Fibroblast of lung (primary cell): ENCODE results near the gene BIRC7. TPM values are rescaled to one million over a fixed set of nuclear protein-coding genes. Genes with fewer than 3 reads are reported as not detected.

Experiments
- DNase-seq, 2 donors: peaks; one replicate each; pipeline versions ENCODE4 v3.0.0 to v3.0.0-alpha.2; 2010; ENCODE audit warnings: low read depth in 2 of 2
- H2AFZ ChIP-seq: 2 replicates; pipeline ENCODE4 v1.5.1; 2012; ENCODE audit warnings: low read length, control low read depth, inconsistent platforms
- H3K27ac ChIP-seq: 2 replicates; pipeline ENCODE4 v1.5.1; 2011; ENCODE audit warnings: low read length, control low read depth; ENCODE audit not compliant: insufficient read depth
- H3K27me3 ChIP-seq: 2 replicates; pipeline ENCODE4 v1.5.1; 2011; ENCODE audit warnings: mild to moderate bottlenecking, low read length; ENCODE audit not compliant: control insufficient read depth, insufficient read depth
- H3K36me3 ChIP-seq: 2 replicates; pipeline ENCODE4 v1.5.1; 2011; ENCODE audit warnings: low read length; ENCODE audit not compliant: control insufficient read depth, insufficient read depth
- H3K4me1 ChIP-seq: 2 replicates; pipeline ENCODE4 v1.5.1; 2011; ENCODE audit warnings: low read length; ENCODE audit not compliant: control insufficient read depth, insufficient read depth; ENCODE audit errors: extremely low read depth
- H3K4me2 ChIP-seq: 2 replicates; pipeline ENCODE4 v1.5.1; 2011; ENCODE audit warnings: low read length, control low read depth; ENCODE audit not compliant: insufficient read depth; ENCODE audit errors: extremely low read depth
- H3K4me3 ChIP-seq, 4 experiments: fragments of 200-600 bp in 1 of 4; sonication (generic) in 1 of 4; replicated peaks in 1 of 4; 2 replicates each; pipeline ENCODE4 v1.5.1; 2011 to 2016; ENCODE audit warnings: low read length in 4 of 4, low read depth in 3 of 4, mild to moderate bottlenecking in 3 of 4, control low read depth in 2 of 4, inconsistent platforms in 1 of 4, mixed read lengths in 1 of 4; ENCODE audit not compliant: insufficient read depth in 1 of 4; ENCODE audit errors: control extremely low read depth in 1 of 4
- H3K79me2 ChIP-seq: 2 replicates; pipeline ENCODE4 v1.5.1; 2012; ENCODE audit warnings: mild to moderate bottlenecking, low read length, inconsistent platforms; ENCODE audit not compliant: control insufficient read depth, insufficient read depth
- H3K9ac ChIP-seq: 2 replicates; pipeline ENCODE4 v1.5.1; 2011; ENCODE audit warnings: mild to moderate bottlenecking, low read length, control low read depth; ENCODE audit not compliant: insufficient read depth
- H3K9me3 ChIP-seq: 2 replicates; pipeline ENCODE4 v1.5.1; 2012; ENCODE audit warnings: low read depth, low read length; ENCODE audit not compliant: control insufficient read depth, insufficient read depth
- H4K20me1 ChIP-seq: 2 replicates; pipeline ENCODE4 v1.5.1; 2011; ENCODE audit warnings: low read length; ENCODE audit not compliant: control insufficient read depth, insufficient read depth; ENCODE audit errors: extremely low read depth
- CTCF ChIP-seq, 2 donors: IDR thresholded peaks in 1 of 2; conservative IDR thresholded peaks in 1 of 2; 1 replicate in 1 of 2; 2 replicates in 1 of 2; pipeline ENCODE4 v1.5.1; 2011 to 2012; ENCODE audit warnings: low read length in 2 of 2, control low read depth in 1 of 2, inconsistent platforms in 1 of 2, low read depth in 1 of 2, mild to moderate bottlenecking in 1 of 2
- EZH2 ChIP-seq: IDR thresholded peaks from 2 replicates; pipeline ENCODE4 v1.5.1; 2012; ENCODE audit warnings: low read length, control low read depth, mild to moderate bottlenecking; ENCODE audit errors: missing control alignments
- polyA plus RNA-seq, 2 donors: library from polyadenylated mRNA; depleted of rRNA in 1 of 2; stranded (reverse) in 1 of 2; unstranded in 1 of 2; fragments of >200 nt; gene quantifications; 2 replicates each; pipeline ENCODE4 v1.2.1, GENCODE V29; 2011 to 2012; ENCODE audit warnings: missing spikeins in 1 of 2
- total RNA-seq: library from RNA; depleted of rRNA; stranded (reverse); fragments of >200 nt; gene quantifications from 2 replicates; pipeline ENCODE4 v1.2.1, GENCODE V29; 2014

The BIRC7 gene
- total and polyA plus RNA-seq, 2 donors (not counting 1 experiment from before 2014, with no cell fraction given), result not detected

GRCh38 chr20:63234693-63235398 lies 859 bp upstream of the BIRC7 start:
- DNase-seq, result no peak
- Histone ChIP-seq H4K20me1 (no peaks in the 10 kb centered on the region), H3K27me3 (peaks cover 3% of the 10 kb centered on the region), H3K27ac (no peak overlapping the region), H3K4me1 (peaks cover 14% of the 10 kb centered on the region), H3K9me3 (no peaks in the 10 kb centered on the region), H3K4me2 (no peak overlapping the region), H3K79me2 (no peaks in the 10 kb centered on the region), H2AFZ (no peak overlapping the region), H3K9ac (no peak overlapping the region), H3K36me3 (no peaks in the 10 kb centered on the region), H3K4me3 (no peak overlapping the region)
- no peak for TF ChIP-seq EZH2
- TF ChIP-seq CTCF (conservative IDR thresholded peaks at IDR 0.05 in 1 of 2, IDR thresholded peaks at IDR 0.05 in 1 of 2; ENCODE audit: low read depth in 1 of 2, low read length in 2 of 2), result peak; percentile 7 to 27

GRCh38 chr20:63236116-63236837 lies 572 bp downstream of the BIRC7 start:
- Histone ChIP-seq H3K79me2 (no peaks in the 10 kb centered on the region), H3K4me3 (no peak overlapping the region), H4K20me1 (no peaks in the 10 kb centered on the region), H3K9me3 (no peaks in the 10 kb centered on the region), H3K4me1 (peaks cover 9% of the 10 kb centered on the region), H3K27me3 (peaks cover 2% of the 10 kb centered on the region), H3K9ac (no peak overlapping the region), H2AFZ (no peak overlapping the region), H3K36me3 (no peaks in the 10 kb centered on the region), H3K27ac (no peak overlapping the region), H3K4me2 (no peak overlapping the region)
- DNase-seq, result no peak
- TF ChIP-seq EZH2, result no peak
- no peak for TF ChIP-seq CTCF (conservative IDR thresholded peaks at IDR 0.05 in 1 of 2, IDR thresholded peaks at IDR 0.05 in 1 of 2; ENCODE audit: low read depth in 1 of 2, low read length in 2 of 2)

- H3K4me1 ChIP-seq, result no peaks in the 10 kb centered on the region
- H3K27me3 ChIP-seq, result no peaks in the 10 kb centered on the region
- H3K4me2 ChIP-seq, result no peak overlapping the region
- no peak overlapping the region for H3K27ac ChIP-seq
- DNase-seq, result no peak
- no peak overlapping the region for H3K4me3 ChIP-seq
- no peaks in the 10 kb centered on the region for H3K79me2 ChIP-seq
- no peak overlapping the region for H2AFZ ChIP-seq
- H3K9me3 ChIP-seq, result no peaks in the 10 kb centered on the region
- no peaks in the 10 kb centered on the region for H4K20me1 ChIP-seq
- TF ChIP-seq EZH2 (no peak), CTCF (conservative IDR thresholded peaks at IDR 0.05 in 1 of 2, IDR thresholded peaks at IDR 0.05 in 1 of 2; ENCODE audit: low read depth in 1 of 2, low read length in 2 of 2) (no peak)
- no peaks in the 10 kb centered on the region for H3K36me3 ChIP-seq
- H3K9ac ChIP-seq, result no peak overlapping the region
Observed at GRCh38 chr20:63238031-63238430, 2.3 kb downstream of the BIRC7 start.
